ENCODE measurements around the gene FAM168A. TPM values are rescaled to one million over a fixed set of nuclear protein-coding genes. Genes with fewer than 3 reads are reported as not detected.

FAM168A gene
- total RNA-seq, 1 donor: 28.2 TPM

DNA sequence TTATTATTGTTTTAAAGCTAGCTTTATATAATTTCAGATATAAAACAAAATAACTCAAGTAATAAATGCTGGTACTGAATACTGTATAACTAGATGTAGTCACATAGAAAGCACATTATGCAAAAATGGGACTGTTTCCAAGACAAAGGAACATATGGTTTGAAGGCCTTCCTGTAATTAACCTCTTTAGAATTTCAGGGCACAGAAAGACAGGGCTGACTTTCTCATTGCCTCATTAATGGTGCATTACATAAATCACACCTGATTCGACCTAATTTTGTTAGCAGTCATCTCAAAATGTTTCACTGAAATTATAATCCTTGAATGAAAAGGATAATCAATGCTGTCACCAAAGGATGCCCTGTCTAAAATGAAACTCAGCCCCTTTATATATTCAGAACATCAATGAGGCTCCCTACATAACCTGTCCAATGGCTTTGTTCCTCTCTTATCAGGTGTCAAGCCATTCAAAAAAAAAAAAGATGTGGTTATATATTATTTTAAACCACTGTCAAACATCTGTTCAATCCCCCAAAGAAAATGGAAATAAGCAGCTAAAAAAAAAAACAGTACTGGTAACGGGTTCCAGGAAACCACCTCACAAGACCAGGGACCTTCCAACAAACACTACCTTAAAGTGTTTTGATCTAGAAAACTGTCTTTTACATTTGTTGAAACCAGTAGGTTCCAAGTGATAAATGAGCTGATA, 77.4 kb downstream of the FAM168A start:
- Histone ChIP-seq H3K4me2 (ENCODE audit: insufficient read depth, low read length) (no peak overlapping the region), H3K79me2 (ENCODE audit: insufficient read depth, low read length) (peaks cover 8% of the 10 kb centered on the region), H4K20me1 (ENCODE audit: insufficient read depth, low read length) (peaks cover 21% of the 10 kb centered on the region), H3K9me3 (ENCODE audit: low read depth, low read length) (no peaks in the 10 kb centered on the region), H3K4me1 (ENCODE audit: insufficient read depth, low read length) (peaks cover 8% of the 10 kb centered on the region), H3K27ac (ENCODE audit: low read depth, low read length) (no peak overlapping the region), H3K4me3 (ENCODE audit: insufficient read depth, low read length) (no peak overlapping the region), H3K27me3 (ENCODE audit: insufficient read depth, low read length) (no peaks in the 10 kb centered on the region), H2AFZ (ENCODE audit: low read length) (no peak overlapping the region), H3K36me3 (ENCODE audit: insufficient read depth, low read length) (no peaks in the 10 kb centered on the region)
- TF ChIP-seq, protein P1, sequence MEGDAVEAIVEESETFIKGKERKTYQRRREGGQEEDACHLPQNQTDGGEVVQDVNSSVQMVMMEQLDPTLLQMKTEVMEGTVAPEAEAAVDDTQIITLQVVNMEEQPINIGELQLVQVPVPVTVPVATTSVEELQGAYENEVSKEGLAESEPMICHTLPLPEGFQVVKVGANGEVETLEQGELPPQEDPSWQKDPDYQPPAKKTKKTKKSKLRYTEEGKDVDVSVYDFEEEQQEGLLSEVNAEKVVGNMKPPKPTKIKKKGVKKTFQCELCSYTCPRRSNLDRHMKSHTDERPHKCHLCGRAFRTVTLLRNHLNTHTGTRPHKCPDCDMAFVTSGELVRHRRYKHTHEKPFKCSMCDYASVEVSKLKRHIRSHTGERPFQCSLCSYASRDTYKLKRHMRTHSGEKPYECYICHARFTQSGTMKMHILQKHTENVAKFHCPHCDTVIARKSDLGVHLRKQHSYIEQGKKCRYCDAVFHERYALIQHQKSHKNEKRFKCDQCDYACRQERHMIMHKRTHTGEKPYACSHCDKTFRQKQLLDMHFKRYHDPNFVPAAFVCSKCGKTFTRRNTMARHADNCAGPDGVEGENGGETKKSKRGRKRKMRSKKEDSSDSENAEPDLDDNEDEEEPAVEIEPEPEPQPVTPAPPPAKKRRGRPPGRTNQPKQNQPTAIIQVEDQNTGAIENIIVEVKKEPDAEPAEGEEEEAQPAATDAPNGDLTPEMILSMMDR (IDR thresholded peaks at IDR 0.05; ENCODE audit: extremely low read depth, low read depth, low read length): no peak
- no peak for DNase-seq (ENCODE audit: insufficient read length, low spot score, missing footprints)

DNA sequence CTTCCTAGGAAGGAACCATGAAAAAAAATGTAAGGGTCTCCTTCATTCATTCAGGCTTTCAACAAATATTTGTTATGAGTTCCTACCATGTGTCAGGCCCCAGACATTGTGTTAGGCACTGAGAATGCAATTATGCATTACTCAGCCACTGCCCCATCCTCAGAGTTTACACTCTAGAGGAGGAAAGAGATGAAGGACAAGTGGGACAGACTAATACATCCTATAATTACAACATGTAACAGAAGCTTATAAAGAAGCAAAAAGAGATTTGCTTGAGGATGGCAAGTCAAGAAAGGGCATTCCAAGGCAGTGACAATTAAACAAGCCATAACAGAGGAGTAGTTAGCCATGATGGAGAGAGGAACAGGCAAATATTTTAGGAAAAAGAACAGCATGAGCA, 78.6 kb downstream of the FAM168A start:
- H4K20me1 ChIP-seq (ENCODE audit: insufficient read depth, low read length): peaks cover 26% of the 10 kb centered on the region
- TF ChIP-seq, protein P1 (IDR thresholded peaks at IDR 0.05; ENCODE audit: extremely low read depth, low read depth, low read length): no peak

DNA sequence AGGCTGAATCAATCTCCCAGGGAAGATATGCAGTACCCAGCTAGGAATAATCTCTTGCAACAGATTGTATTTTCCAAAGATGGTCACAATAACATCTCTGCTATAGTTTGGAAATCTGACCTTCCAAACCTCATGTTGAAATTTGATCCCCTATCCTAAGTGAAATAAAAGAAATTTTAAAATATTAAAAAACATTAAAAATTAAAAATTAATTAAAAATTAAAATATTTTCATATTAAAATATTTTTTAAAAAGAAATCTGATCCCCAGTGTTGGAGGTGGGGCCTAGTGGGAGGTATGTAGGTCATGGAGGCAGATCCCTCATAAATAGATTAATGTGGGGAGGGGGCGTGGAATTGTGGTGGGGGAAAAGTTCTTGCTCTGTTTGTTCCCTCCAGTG, 79.7 kb downstream of the FAM168A start:
- H3K4me2 ChIP-seq (ENCODE audit: insufficient read depth, low read length): no peak overlapping the region
- DNase-seq (ENCODE audit: insufficient read length, low spot score, missing footprints): no peak
- H3K36me3 ChIP-seq (ENCODE audit: insufficient read depth, low read length): no peaks in the 10 kb centered on the region
- H3K4me1 ChIP-seq (ENCODE audit: insufficient read depth, low read length): peaks cover 8% of the 10 kb centered on the region
- H3K27ac ChIP-seq (ENCODE audit: low read depth, low read length): no peak overlapping the region
- no peaks in the 10 kb centered on the region for H3K27me3 ChIP-seq (ENCODE audit: insufficient read depth, low read length)
- H4K20me1 ChIP-seq (ENCODE audit: insufficient read depth, low read length): peaks cover 26% of the 10 kb centered on the region
- peaks cover 11% of the 10 kb centered on the region for H3K79me2 ChIP-seq (ENCODE audit: insufficient read depth, low read length)
- H3K4me3 ChIP-seq (ENCODE audit: insufficient read depth, low read length): no peak overlapping the region
- TF ChIP-seq, protein P1 (IDR thresholded peaks at IDR 0.05; ENCODE audit: extremely low read depth, low read depth, low read length): no peak
- no peaks in the 10 kb centered on the region for H3K9me3 ChIP-seq (ENCODE audit: low read depth, low read length)
- H2AFZ ChIP-seq (ENCODE audit: low read length): no peak overlapping the region

More for the DNA sequence above, 78.6 kb downstream of the FAM168A start:
- Histone ChIP-seq H3K36me3 (ENCODE audit: insufficient read depth, low read length) (no peaks in the 10 kb centered on the region), H3K9me3 (ENCODE audit: low read depth, low read length) (no peaks in the 10 kb centered on the region), H3K27ac (ENCODE audit: low read depth, low read length) (no peak overlapping the region), H3K4me1 (ENCODE audit: insufficient read depth, low read length) (peaks cover 8% of the 10 kb centered on the region), H3K4me3 (ENCODE audit: insufficient read depth, low read length) (no peak overlapping the region), H2AFZ (ENCODE audit: low read length) (no peak overlapping the region), H3K4me2 (ENCODE audit: insufficient read depth, low read length) (no peak overlapping the region), H3K27me3 (ENCODE audit: insufficient read depth, low read length) (no peaks in the 10 kb centered on the region), H3K79me2 (ENCODE audit: insufficient read depth, low read length) (peaks cover 11% of the 10 kb centered on the region)
- no peak for DNase-seq (ENCODE audit: insufficient read length, low spot score, missing footprints)

DNA sequence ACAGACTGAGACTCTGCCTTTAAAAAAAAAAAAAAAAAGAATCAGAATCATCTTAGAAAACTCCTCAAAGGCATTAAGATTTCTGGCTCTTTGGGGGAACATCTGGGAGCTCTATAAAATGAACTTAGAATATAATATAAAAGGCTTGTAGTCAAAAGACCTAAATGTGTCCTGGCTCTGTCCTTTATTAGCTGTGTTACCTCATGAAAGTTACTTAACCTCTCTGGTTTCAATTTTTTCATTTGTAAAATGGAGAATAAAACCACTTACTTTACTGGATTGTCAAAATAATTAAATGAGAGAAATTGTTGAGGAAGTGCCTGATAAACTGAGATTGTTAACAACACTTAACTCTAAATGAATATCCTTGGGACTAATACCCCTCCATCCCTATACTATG, 81.8 kb downstream of the FAM168A start:
- DNase-seq (ENCODE audit: insufficient read length, low spot score, missing footprints): no peak
- H4K20me1 ChIP-seq (ENCODE audit: insufficient read depth, low read length): peaks cover 21% of the 10 kb centered on the region
- TF ChIP-seq, protein P1 (IDR thresholded peaks at IDR 0.05; ENCODE audit: extremely low read depth, low read depth, low read length): no peak
- no peak overlapping the region for H3K4me3 ChIP-seq (ENCODE audit: insufficient read depth, low read length)
- no peak overlapping the region for H2AFZ ChIP-seq (ENCODE audit: low read length)
- no peaks in the 10 kb centered on the region for H3K27me3 ChIP-seq (ENCODE audit: insufficient read depth, low read length)
- H3K27ac ChIP-seq (ENCODE audit: low read depth, low read length): no peak overlapping the region
- H3K9me3 ChIP-seq (ENCODE audit: low read depth, low read length): no peaks in the 10 kb centered on the region
- H3K4me2 ChIP-seq (ENCODE audit: insufficient read depth, low read length): no peak overlapping the region
- H3K79me2 ChIP-seq (ENCODE audit: insufficient read depth, low read length): peaks cover 9% of the 10 kb centered on the region
- H3K4me1 ChIP-seq (ENCODE audit: insufficient read depth, low read length): no peaks in the 10 kb centered on the region
- H3K36me3 ChIP-seq (ENCODE audit: insufficient read depth, low read length): no peaks in the 10 kb centered on the region

All from osteoblast (primary cell).